GM23338 (cell line): Measurements from ENCODE around the gene ANKRD11. TPM values are rescaled to one million over a fixed set of nuclear protein-coding genes. Genes with fewer than 3 reads are reported as not detected.
A peak's percentile ranks its signal among the peaks of the same experiment; 100 is the strongest.

Experiments used
- ATAC-seq: fragments of 200-7000 bp; cut with Tn5 transposase; 3 replicates; pipeline ENCODE4 v1.9.1; 2020
- DNase-seq: peaks from one replicate; pipeline ENCODE4 v3.0.0-alpha.2; 2015; ENCODE audit warnings: low spot score
- H2AFZ ChIP-seq: fragments of 200-600 bp; sonication (generic); 2 replicates; pipeline ENCODE4 v1.8.0; 2016; ENCODE audit warnings: antibody characterized with exemption, mild to moderate bottlenecking, moderate library complexity
- H3F3A ChIP-seq: fragments of 200-600 bp; sonication (generic); replicated peaks from 2 replicates; pipeline ENCODE4 v1.8.0; 2017; ENCODE audit warnings: antibody characterized with exemption, mixed run types, low read depth
- H3K27ac ChIP-seq: fragments of 200-600 bp; sonication (generic); 2 replicates; pipeline ENCODE4 v1.6.1; 2016; ENCODE audit warnings: low read depth
- H3K27me3 ChIP-seq: fragments of 200-600 bp; sonication (generic); 2 replicates; pipeline ENCODE4 v1.8.0; 2016; ENCODE audit warnings: mild to moderate bottlenecking, mixed run types, moderate library complexity; ENCODE audit not compliant: insufficient read depth
- H3K36me3 ChIP-seq: fragments of 200-600 bp; sonication (generic); 2 replicates; pipeline ENCODE4 v1.8.0; 2016; ENCODE audit warnings: mild to moderate bottlenecking; ENCODE audit not compliant: insufficient read depth
- H3K4me1 ChIP-seq: fragments of 200-600 bp; sonication (generic); 2 replicates; pipeline ENCODE4 v1.8.0; 2016; ENCODE audit warnings: mild to moderate bottlenecking, moderate library complexity; ENCODE audit not compliant: insufficient read depth
- H3K4me2 ChIP-seq: fragments of 200-600 bp; sonication (generic); 2 replicates; pipeline ENCODE4 v1.7.1; 2017; ENCODE audit warnings: mixed run types
- H3K4me3 ChIP-seq: fragments of 200-600 bp; sonication (generic); 2 replicates; pipeline ENCODE4 v1.6.1; 2016; ENCODE audit warnings: mixed run types
- H3K79me2 ChIP-seq: fragments of 200-600 bp; sonication (generic); replicated peaks from 2 replicates; pipeline ENCODE4 v1.8.0; 2017; ENCODE audit warnings: mild to moderate bottlenecking; ENCODE audit not compliant: insufficient read depth
- H3K9me2 ChIP-seq: fragments of 200-600 bp; sonication (generic); 2 replicates; pipeline ENCODE4 v1.8.0; 2017; ENCODE audit not compliant: insufficient read depth
- H4K20me1 ChIP-seq: fragments of 200-600 bp; sonication (generic); replicated peaks from 2 replicates; pipeline ENCODE4 v1.8.0; 2017; ENCODE audit warnings: mild to moderate bottlenecking; ENCODE audit not compliant: insufficient read depth
- H3K27ac Mint-ChIP-seq: 2 replicates; pipeline ENCODE4 v1.8.0; 2020; ENCODE audit warnings: inconsistent platforms, mild to moderate bottlenecking, moderate library complexity, mixed read lengths
- H3K27me3 Mint-ChIP-seq: 3 replicates; pipeline ENCODE4 v1.8.0; 2022; ENCODE audit warnings: low read depth, mild to moderate bottlenecking, moderate library complexity, mixed read lengths, inconsistent platforms; ENCODE audit not compliant: insufficient read depth, poor library complexity
- H3K36me3 Mint-ChIP-seq: 3 replicates; pipeline ENCODE4 v1.8.0; 2021; ENCODE audit warnings: low read depth, mild to moderate bottlenecking, inconsistent platforms, moderate library complexity, mixed read lengths
- H3K4me1 Mint-ChIP-seq: 3 replicates; pipeline ENCODE4 v1.8.0; 2020; ENCODE audit warnings: mild to moderate bottlenecking, inconsistent platforms, mixed read lengths
- H3K4me3 Mint-ChIP-seq: 3 replicates; pipeline ENCODE4 v1.8.0; 2021; ENCODE audit warnings: moderate library complexity, mild to moderate bottlenecking, inconsistent platforms, mixed read lengths
- H3K9me3 Mint-ChIP-seq: 3 replicates; pipeline ENCODE4 v1.8.0; 2020; ENCODE audit warnings: moderate library complexity, mild to moderate bottlenecking, inconsistent platforms, mixed read lengths
- CREB1 ChIP-seq: fragments of 250-450 bp; sonication (Bioruptor Pico); IDR thresholded peaks from 2 replicates; pipeline ENCODE4 v1.5.0; 2020; ENCODE audit warnings: low read depth, mild to moderate bottlenecking, moderate library complexity
- CTCF ChIP-seq, 2 experiments: fragments of 200-600 bp in 1 of 2; sonication (generic) in 1 of 2; conservative IDR thresholded peaks; 2 replicates each; pipeline versions ENCODE4 v1.5.1 to v1.6.1; 2016 to 2017; ENCODE audit warnings: antibody characterized with exemption in 2 of 2, low read depth in 2 of 2, mild to moderate bottlenecking in 2 of 2, moderate library complexity in 1 of 2
- EZH2 ChIP-seq: fragments of 200-600 bp; sonication (generic); IDR thresholded peaks from one replicate; pipeline ENCODE4 v1.8.0; 2017; ENCODE audit warnings: antibody characterized with exemption, mild to moderate bottlenecking, low read depth; ENCODE audit not compliant: unreplicated experiment
- JUNB ChIP-seq: IDR thresholded peaks from one replicate; pipeline ENCODE4 v1.6.1; 2016; ENCODE audit warnings: antibody characterized with exemption; ENCODE audit not compliant: unreplicated experiment
- NANOG ChIP-seq: IDR thresholded peaks from 2 replicates; pipeline ENCODE4 v1.6.1; 2016; ENCODE audit warnings: antibody characterized with exemption, borderline replicate concordance
- POLR2AphosphoS5 ChIP-seq: IDR thresholded peaks from 2 replicates; pipeline ENCODE4 v1.6.1; 2016; ENCODE audit warnings: antibody characterized with exemption, low read depth
- REST ChIP-seq: IDR thresholded peaks from one replicate; pipeline ENCODE4 v1.6.1; 2018; ENCODE audit warnings: antibody characterized with exemption; ENCODE audit not compliant: unreplicated experiment
- STAT1 ChIP-seq: IDR thresholded peaks from one replicate; pipeline ENCODE4 v1.6.1; 2016; ENCODE audit warnings: antibody characterized with exemption; ENCODE audit not compliant: unreplicated experiment
- ZNF114 ChIP-seq: fragments of 250-450 bp; sonication (Bioruptor Pico); IDR thresholded peaks from 2 replicates; pipeline ENCODE4 v1.5.0; 2020; ENCODE audit warnings: mild to moderate bottlenecking, moderate library complexity
- ZNF331 ChIP-seq: fragments of 250-450 bp; sonication (Bioruptor Pico); IDR thresholded peaks from 2 replicates; pipeline ENCODE4 v1.5.0; 2020; ENCODE audit warnings: low read depth, mild to moderate bottlenecking, moderate library complexity
- ZNF462 ChIP-seq: fragments of 250-450 bp; sonication (Bioruptor Pico); IDR thresholded peaks from 2 replicates; pipeline ENCODE4 v1.5.0; 2020; ENCODE audit warnings: mild to moderate bottlenecking, moderate library complexity
- polyA plus RNA-seq: library from polyadenylated mRNA; unstranded; fragments of >200 nt; fragmentation: Nextera tagmentation; extraction: Ambion mirVana; gene quantifications from 2 replicates; pipeline ENCODE4 v1.2.1, GENCODE V29; 2016
- total RNA-seq: library from RNA; depleted of rRNA; stranded (reverse); fragments of >200 nt; shearing (Covaris generic); gene quantifications from 2 replicates; pipeline ENCODE4 v1.2.3, GENCODE V29; 2014

ANKRD11 gene
- total and polyA plus RNA-seq, 2 experiments from 2014 or later = 130 to 159 TPM

- TF ChIP-seq ZNF462 (CRISPR knock-in tag) (no peak), CREB1 (CRISPR knock-in tag) (no peak)
Observed at GRCh38 chr16:89408315-89408714, 82.0 kb downstream of the ANKRD11 start (continued).

- Mint-ChIP-seq H3K36me3 (peaks cover 3% of the 10 kb centered on the region; the same call in 2 of the 3 replicates), H3K4me1 (peaks cover 86% of the 10 kb centered on the region), H3K9me3 (no peaks in the 10 kb centered on the region), H3K4me3 (peak overlapping the region; percentile 21; the same call in 1 of the 3 replicates), H3K27me3 (peaks cover 28% of the 10 kb centered on the region), H3K27ac (peak overlapping the region; percentile 76; the same call in 1 of the 2 replicates)
- H3K27ac ChIP-seq = peak overlapping the region; percentile 87
- H3K4me2 ChIP-seq = 0 out of 2 replicates have a peak overlapping the region, but pooled peaks have one; percentile 70
- H4K20me1 ChIP-seq = peaks cover 93% of the 10 kb centered on the region
- no peaks in the 10 kb centered on the region for H3K27me3 ChIP-seq
- H3K9me2 ChIP-seq = no peaks in the 10 kb centered on the region
- no peaks in the 10 kb centered on the region for H3K36me3 ChIP-seq
- DNase-seq = no peak
- H3K4me1 ChIP-seq = peaks cover 76% of the 10 kb centered on the region
- no peak for ATAC-seq
- no peak overlapping the region for H3K4me3 ChIP-seq
- peaks cover 95% of the 10 kb centered on the region for H3K79me2 ChIP-seq
- no peak overlapping the region for H2AFZ ChIP-seq
- no peaks in the 10 kb centered on the region; the same call in 1 of the 2 replicates for H3F3A ChIP-seq
- no peak for TF ChIP-seq ZNF114 (CRISPR knock-in tag)
- TF ChIP-seq EZH2 = no peak
- no peak for TF ChIP-seq CTCF (conservative IDR thresholded peaks at IDR 0.05; ENCODE audit: low read depth in 2 of 2)
- TF ChIP-seq POLR2AphosphoS5 = no peak
- no peak for TF ChIP-seq REST
- TF ChIP-seq STAT1 = no peak
- no peak for TF ChIP-seq JUNB
- TF ChIP-seq NANOG = no peak
- no peak for TF ChIP-seq CREB1 (CRISPR knock-in tag)
- no peak for TF ChIP-seq ZNF331
Observed at GRCh38 chr16:89407925-89408300, 82.4 kb downstream of the ANKRD11 start.
